Lower lobe of right lung (tissue), 2 donors: Measurements from ENCODE around the gene FIBIN. TPM values are rescaled to one million over a fixed set of nuclear protein-coding genes. Genes with fewer than 3 reads are reported as not detected.
"Not testable (repeated sequence)": the region's sequence is repeated elsewhere in the genome, so short reads cannot be mapped to it uniquely, and the experiment has no call there.

ENCODE experiments used
- ATAC-seq, 2 donors: fragments of 200-7000 bp; cut with Tn5 transposase; one replicate each; pipeline ENCODE4 v1.9.1; 2020 to 2022; ENCODE audit warnings: mild to moderate bottlenecking in 2 of 2, moderate library complexity in 2 of 2
- DNase-seq: peaks from one replicate; pipeline ENCODE4 v3.0.0-alpha.2; 2020
- H3K27ac ChIP-seq: fragments of 200-600 bp; one replicate; pipeline ENCODE4 v1.8.0; 2022
- H3K27me3 ChIP-seq: fragments of 200-600 bp; one replicate; pipeline ENCODE4 v1.8.0; 2022; ENCODE audit warnings: low read depth
- H3K36me3 ChIP-seq: fragments of 200-600 bp; one replicate; pipeline ENCODE4 v1.8.0; 2022; ENCODE audit warnings: mild to moderate bottlenecking
- H3K4me1 ChIP-seq: fragments of 200-600 bp; one replicate; pipeline ENCODE4 v1.8.0; 2022
- H3K4me3 ChIP-seq: fragments of 200-600 bp; one replicate; pipeline ENCODE4 v1.8.0; 2022; ENCODE audit warnings: mild to moderate bottlenecking
- H3K9me3 ChIP-seq: fragments of 200-600 bp; one replicate; pipeline ENCODE4 v1.8.0; 2022
- CTCF ChIP-seq: fragments of 200-600 bp; IDR thresholded peaks from one replicate; pipeline ENCODE4 v1.8.0; 2022; ENCODE audit warnings: antibody characterized with exemption, mild to moderate bottlenecking
- intact Hi-C: fragments of 100-400 bp; cut with DNase I; formaldehyde crosslinking; loops from one replicate; pipeline ENCODE4 v1.11.0; 2022
- total RNA-seq: library from RNA; stranded (reverse); fragmentation: NEBNext Ultra II Directional; extraction: Animal tissue kit (Norgen Biotek cat#: 25700); gene quantifications from one replicate; pipeline ENCODE4 v1.2.1, GENCODE V29; 2021
- donor health status: DM: no; HTN: yes; CAD: no; lungs with severe emphysema.

FIBIN gene
- total RNA-seq, 1 donor from 2014 or later: 27.8 TPM

- DNase-seq (peak; percentile 41), ATAC-seq (peak; percentile 12 to 43)
- Histone ChIP-seq H3K27ac (peak overlapping the region; percentile 80), H3K36me3 (no peaks in the 10 kb centered on the region), H3K9me3 (no peaks in the 10 kb centered on the region), H3K4me1 (no peaks in the 10 kb centered on the region), H3K27me3 (no peaks in the 10 kb centered on the region), H3K4me3 (peak overlapping the region; percentile 54)
- intact Hi-C loops: no loop called here
- TF ChIP-seq CTCF: no peak
Measured at GRCh38 chr11:26994631-26995095, 751 bp downstream of the FIBIN start.

- Histone ChIP-seq H3K9me3 (no peaks in the 10 kb centered on the region), H3K36me3 (no peaks in the 10 kb centered on the region), H3K4me1 (no peaks in the 10 kb centered on the region), H3K27me3 (no peaks in the 10 kb centered on the region), H3K27ac (peak overlapping the region; percentile 80), H3K4me3 (peak overlapping the region; percentile 54)
- ATAC-seq (no peak), DNase-seq (no peak)
- intact Hi-C loops: no loop called here
- TF ChIP-seq CTCF: no peak
Measured at GRCh38 chr11:26995701-26996460, 2.0 kb downstream of the FIBIN start.

GRCh38 chr11:26997378-26997777 is 3.5 kb downstream of the FIBIN start:
- no peak for TF ChIP-seq CTCF
- H3K27me3 ChIP-seq: no peaks in the 10 kb centered on the region
- intact Hi-C loops: no loop called here
- H3K36me3 ChIP-seq: no peaks in the 10 kb centered on the region
- no peak for ATAC-seq
- H3K4me1 ChIP-seq: no peaks in the 10 kb centered on the region
- peak overlapping the region; percentile 54 for H3K4me3 ChIP-seq
- H3K27ac ChIP-seq: no peak overlapping the region
- no peak for DNase-seq
- H3K9me3 ChIP-seq: no peaks in the 10 kb centered on the region

- not testable (repeated sequence) for DNase-seq
Measured at GRCh38 chr11:27001136-27001730, 7.3 kb downstream of the FIBIN start.

GRCh38 chr11:27002431-27002830 is 8.5 kb downstream of the FIBIN start:
- no peak for TF ChIP-seq CTCF
- H3K27ac ChIP-seq: no peak overlapping the region
- no peaks in the 10 kb centered on the region for H3K27me3 ChIP-seq
- no peaks in the 10 kb centered on the region for H3K4me1 ChIP-seq
- H3K36me3 ChIP-seq: no peaks in the 10 kb centered on the region
- ATAC-seq (no peak), DNase-seq (no peak)
- intact Hi-C loops: no loop called here
- H3K4me3 ChIP-seq: no peak overlapping the region
- no peaks in the 10 kb centered on the region for H3K9me3 ChIP-seq

More at GRCh38 chr11:27001136-27001730, 7.3 kb downstream of the FIBIN start:
- H3K4me1 ChIP-seq, H3K27me3 ChIP-seq, H3K4me3 ChIP-seq, H3K27ac ChIP-seq, ATAC-seq, H3K9me3 ChIP-seq, intact Hi-C loops, H3K36me3 ChIP-seq: not testable (repeated sequence)

- intact Hi-C loops: no loop called here
- no peak for TF ChIP-seq CTCF
- Histone ChIP-seq H3K27me3 (no peaks in the 10 kb centered on the region), H3K4me1 (no peaks in the 10 kb centered on the region), H3K4me3 (no peak overlapping the region), H3K9me3 (no peaks in the 10 kb centered on the region), H3K36me3 (no peaks in the 10 kb centered on the region), H3K27ac (no peak overlapping the region)
- no peak for DNase-seq
- no peak for ATAC-seq
Measured at GRCh38 chr11:27002838-27003237, 8.9 kb downstream of the FIBIN start.
